OCI-LY1 (cell line): Measurements from ENCODE around the gene PDCD1.

Source experiments
- H2AFZ ChIP-seq: fragments of 200-600 bp; sonication (generic), shearing (Covaris generic); 2 replicates; pipeline ENCODE4 v1.6.0; 2014; ENCODE audit warnings: antibody characterized with exemption, mild to moderate bottlenecking, low read length
- H3F3A ChIP-seq: fragments of 200-600 bp; sonication (generic), shearing (Covaris generic); 2 replicates; pipeline ENCODE4 v1.6.0; 2014; ENCODE audit warnings: mild to moderate bottlenecking, antibody characterized with exemption, low read length, moderate library complexity; ENCODE audit not compliant: insufficient read depth
- H3K27ac ChIP-seq: fragments of 200-600 bp; sonication (generic); 2 replicates; pipeline ENCODE4 v1.5.1; 2014; ENCODE audit warnings: low read length, mixed run types, mild to moderate bottlenecking, low read depth; ENCODE audit not compliant: poor library complexity, severe bottlenecking
- H3K27me3 ChIP-seq: fragments of 200-600 bp; sonication (generic); 2 replicates; pipeline ENCODE4 v1.6.0; 2014; ENCODE audit warnings: antibody characterized with exemption, mild to moderate bottlenecking, low read length, moderate library complexity; ENCODE audit not compliant: insufficient read depth
- H3K36me3 ChIP-seq: fragments of 200-600 bp; sonication (generic); 2 replicates; pipeline ENCODE4 v1.6.1; 2014; ENCODE audit warnings: mild to moderate bottlenecking, antibody characterized with exemption, low read length, moderate library complexity, mixed read lengths; ENCODE audit not compliant: insufficient read depth
- H3K4me1 ChIP-seq: fragments of 200-600 bp; sonication (generic); 2 replicates; pipeline ENCODE4 v1.5.1; 2014; ENCODE audit warnings: mild to moderate bottlenecking, low read length, moderate library complexity; ENCODE audit not compliant: insufficient read depth, severe bottlenecking
- H3K4me2 ChIP-seq: fragments of 200-600 bp; sonication (generic), shearing (Covaris generic); 2 replicates; pipeline ENCODE4 v1.6.1; 2014; ENCODE audit warnings: low read length
- H3K4me3 ChIP-seq: fragments of 200-600 bp; sonication (generic); 2 replicates; pipeline ENCODE4 v1.5.1; 2014; ENCODE audit warnings: low read length, low read depth, mild to moderate bottlenecking, mixed read lengths; ENCODE audit not compliant: poor library complexity, severe bottlenecking
- H3K79me2 ChIP-seq: fragments of 200-600 bp; shearing (Covaris generic); 2 replicates; pipeline ENCODE4 v1.6.1; 2016; ENCODE audit warnings: mixed run types, low read length, mixed read lengths; ENCODE audit not compliant: insufficient read depth
- H3K9ac ChIP-seq: fragments of 200-600 bp; sonication (generic), shearing (Covaris generic); 2 replicates; pipeline ENCODE4 v1.6.1; 2014; ENCODE audit warnings: mild to moderate bottlenecking, low read length, mixed read lengths
- H3K9me2 ChIP-seq: fragments of 200-600 bp; sonication (generic), shearing (Covaris generic); 2 replicates; pipeline ENCODE4 v1.6.1; 2014; ENCODE audit warnings: low read depth, mild to moderate bottlenecking, low read length, mixed read lengths
- H3K9me3 ChIP-seq: fragments of 200-600 bp; shearing (Covaris generic); 2 replicates; pipeline ENCODE4 v1.6.1; 2014; ENCODE audit warnings: low read length, mixed read lengths
- H4K20me1 ChIP-seq: fragments of 200-600 bp; sonication (generic), shearing (Covaris generic); 2 replicates; pipeline ENCODE4 v1.6.0; 2016; ENCODE audit warnings: mild to moderate bottlenecking, low read length; ENCODE audit not compliant: insufficient read depth
- CTCF ChIP-seq: fragments of 200-600 bp; sonication (generic), shearing (Covaris generic); IDR thresholded peaks from 2 replicates; pipeline ENCODE4 v1.5.1; 2017; ENCODE audit warnings: mild to moderate bottlenecking, antibody characterized with exemption, low read length, moderate library complexity, mixed read lengths
- EZH2 ChIP-seq: fragments of 200-600 bp; sonication (generic), shearing (Covaris generic); IDR thresholded peaks from 2 replicates; pipeline ENCODE4 v1.8.0; 2017; ENCODE audit warnings: borderline replicate concordance, mixed run types, mild to moderate bottlenecking, antibody characterized with exemption, low read length, moderate library complexity, mixed read lengths

PDCD1 gene

GRCh38 chr2:241862775-241863535, 4.3 kb upstream of the PDCD1 start:
- peaks cover 16% of the 10 kb centered on the region for H3K4me1 ChIP-seq

DNA sequence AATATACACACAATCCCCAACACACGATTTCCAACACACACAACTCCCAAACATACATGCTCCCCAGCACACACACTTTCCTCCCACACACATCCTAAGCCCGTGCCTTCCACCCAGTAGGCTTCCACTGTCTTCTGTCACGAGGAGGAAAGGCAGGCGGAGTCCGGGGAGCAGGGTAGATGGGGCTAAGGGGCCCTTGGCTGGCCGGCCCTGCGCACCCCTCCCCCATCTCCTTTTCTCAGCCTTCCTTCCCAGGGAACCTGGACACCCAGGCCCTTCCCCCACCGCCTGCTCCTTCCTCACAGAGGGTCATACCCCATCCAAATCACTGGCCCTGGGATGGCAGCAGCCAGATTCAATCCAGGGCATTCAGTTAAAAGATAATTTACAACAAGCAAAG, 3.4 kb upstream of the PDCD1 start:
- Histone ChIP-seq H3K9me2 (no peaks in the 10 kb centered on the region), H2AFZ (no peak overlapping the region), H3K9me3 (no peaks in the 10 kb centered on the region), H3K36me3 (no peaks in the 10 kb centered on the region), H3K4me2 (no peak overlapping the region), H3K27ac (no peak overlapping the region), H3F3A (no peaks in the 10 kb centered on the region), H3K4me1 (peaks cover 16% of the 10 kb centered on the region), H3K4me3 (no peak overlapping the region), H3K27me3 (no peaks in the 10 kb centered on the region; the same call in 1 of the 2 replicates), H3K9ac (no peak overlapping the region), H4K20me1 (no peaks in the 10 kb centered on the region), H3K79me2 (no peaks in the 10 kb centered on the region)
- TF ChIP-seq EZH2 = no peak
- TF ChIP-seq CTCF = no peak

More at GRCh38 chr2:241862775-241863535, 4.3 kb upstream of the PDCD1 start:
- H3K27ac ChIP-seq = no peak overlapping the region
- TF ChIP-seq EZH2 = no peak
- no peak for TF ChIP-seq CTCF
- H3F3A ChIP-seq = no peaks in the 10 kb centered on the region
- no peaks in the 10 kb centered on the region for H3K9me2 ChIP-seq
- no peak overlapping the region for H3K4me3 ChIP-seq
- H3K27me3 ChIP-seq = peaks cover 4% of the 10 kb centered on the region
- H3K36me3 ChIP-seq = no peaks in the 10 kb centered on the region
- no peaks in the 10 kb centered on the region for H3K9me3 ChIP-seq
- no peaks in the 10 kb centered on the region for H4K20me1 ChIP-seq
- no peak overlapping the region for H2AFZ ChIP-seq
- H3K9ac ChIP-seq = no peak overlapping the region
- no peak overlapping the region for H3K4me2 ChIP-seq
- no peaks in the 10 kb centered on the region for H3K79me2 ChIP-seq

GRCh38 chr2:241861264-241861663, 2.6 kb upstream of the PDCD1 start:
- Histone ChIP-seq H3K4me2 (no peak overlapping the region), H3K4me1 (peaks cover 16% of the 10 kb centered on the region), H3K27me3 (peaks cover 5% of the 10 kb centered on the region; the same call in 1 of the 2 replicates), H3K79me2 (no peaks in the 10 kb centered on the region), H3K9me3 (no peaks in the 10 kb centered on the region), H2AFZ (no peak overlapping the region), H3K9ac (no peak overlapping the region), H3K27ac (no peak overlapping the region), H3K9me2 (no peaks in the 10 kb centered on the region), H3F3A (no peaks in the 10 kb centered on the region), H3K4me3 (no peak overlapping the region), H3K36me3 (no peaks in the 10 kb centered on the region), H4K20me1 (no peaks in the 10 kb centered on the region)
- TF ChIP-seq EZH2 = no peak
- no peak for TF ChIP-seq CTCF
